Activated CD8-positive, alpha-beta T cell treated with anti-CD3 and anti-CD28 coated beads for 36 hours (primary cell): ENCODE results near the gene ATAD5. TPM values are rescaled to one million over a fixed set of nuclear protein-coding genes. Genes with fewer than 3 reads are reported as not detected.

Experiments
- ATAC-seq: fragments of 200-7000 bp; cut with Tn5 transposase; one replicate; pipeline ENCODE4 v1.10.0; 2021; ENCODE audit warnings: mild to moderate bottlenecking, moderate library complexity
- CTCF ChIA-PET: fragments of 350-600 bp; sonication (Branson Sonifier 250); formaldehyde crosslinking; loops from one replicate; lab custom pipeline; 2021; ENCODE audit warnings: antibody characterized with exemption; lab: Charles Lee
- POLR2A ChIA-PET: fragments of 350-600 bp; sonication (Branson Sonifier 250); formaldehyde crosslinking; loops from one replicate; lab custom pipeline; 2021; ENCODE audit warnings: antibody characterized with exemption; lab: Charles Lee
- DNase-seq: peaks from one replicate; pipeline ENCODE4 v3.0.0-alpha.2; 2020
- H3K27ac Mint-ChIP-seq: one replicate; pipeline ENCODE4 v1.8.0; 2021; ENCODE audit warnings: mild to moderate bottlenecking, mixed read lengths
- H3K27me3 Mint-ChIP-seq: one replicate; pipeline ENCODE4 v1.8.0; 2021; ENCODE audit warnings: mixed read lengths
- H3K36me3 Mint-ChIP-seq: one replicate; pipeline ENCODE4 v1.8.0; 2021; ENCODE audit warnings: low read depth, mixed read lengths
- H3K4me1 Mint-ChIP-seq: one replicate; pipeline ENCODE4 v1.8.0; 2021; ENCODE audit warnings: low read depth, mixed read lengths
- H3K4me3 Mint-ChIP-seq: one replicate; pipeline ENCODE4 v1.8.0; 2021; ENCODE audit warnings: mild to moderate bottlenecking, moderate library complexity, mixed read lengths
- H3K9me3 Mint-ChIP-seq: one replicate; pipeline ENCODE4 v1.8.0; 2021; ENCODE audit warnings: mixed read lengths
- CTCF ChIP-seq: fragments of 200-600 bp; IDR thresholded peaks from one replicate; pipeline ENCODE4 v1.8.0; 2022; ENCODE audit warnings: antibody characterized with exemption, mild to moderate bottlenecking
- intact Hi-C: fragments of 100-400 bp; cut with micrococcal nuclease; formaldehyde crosslinking; loops from one replicate; pipeline ENCODE4 v1.10.0; 2022
- total RNA-seq, 2 experiments: library from RNA; stranded (reverse); gene quantifications; one replicate each; pipeline ENCODE4 v1.2.3, GENCODE V29; 2021

The ATAD5 gene
- total RNA-seq, 2 experiments from 2014 or later, result 34.5 to 35.0 TPM

- DNase-seq, result no peak
- POLR2A ChIA-PET, result no interaction called here
These were observed 26.9 kb downstream of the ATAD5 start for GRCh38 chr17:30858556-30859250.

GRCh38 chr17:30864636-30865035 is 32.9 kb downstream of the ATAD5 start:
- DNase-seq (no peak), ATAC-seq (no peak)
- TF ChIP-seq CTCF, result no peak
- H3K36me3 Mint-ChIP-seq, result peaks cover 32% of the 10 kb centered on the region
- H3K27ac Mint-ChIP-seq, result no peak overlapping the region
- H3K9me3 Mint-ChIP-seq, result no peaks in the 10 kb centered on the region
- ChIA-PET CTCF (no interaction called here), POLR2A (interaction anchor here (0.7 kb wide), 1 partner anchor 455 kb away, joined by 3 read pairs; no protein-coding TSS in a partner anchor)
- no peaks in the 10 kb centered on the region for H3K4me1 Mint-ChIP-seq
- intact Hi-C loops, result no loop called here
- no peaks in the 10 kb centered on the region for H3K27me3 Mint-ChIP-seq
- H3K4me3 Mint-ChIP-seq, result no peak overlapping the region

More at GRCh38 chr17:30858556-30859250, 26.9 kb downstream of the ATAD5 start:
- H3K27me3 Mint-ChIP-seq, result no peaks in the 10 kb centered on the region
- no peak for TF ChIP-seq CTCF
- CTCF ChIA-PET, result no interaction called here
- H3K4me1 Mint-ChIP-seq, result no peaks in the 10 kb centered on the region
- no peak overlapping the region for H3K27ac Mint-ChIP-seq
- no peak overlapping the region for H3K4me3 Mint-ChIP-seq
- no peak for ATAC-seq
- intact Hi-C loops, result no loop called here
- H3K9me3 Mint-ChIP-seq, result no peaks in the 10 kb centered on the region
- H3K36me3 Mint-ChIP-seq, result peaks cover 32% of the 10 kb centered on the region

GRCh38 chr17:30869005-30869404 is 37.2 kb downstream of the ATAD5 start:
- no peak overlapping the region for H3K4me3 Mint-ChIP-seq
- intact Hi-C loops, result no loop called here
- no peaks in the 10 kb centered on the region for H3K4me1 Mint-ChIP-seq
- peaks cover 38% of the 10 kb centered on the region for H3K36me3 Mint-ChIP-seq
- no peak overlapping the region for H3K27ac Mint-ChIP-seq
- ATAC-seq (no peak), DNase-seq (no peak)
- no peaks in the 10 kb centered on the region for H3K27me3 Mint-ChIP-seq
- TF ChIP-seq CTCF, result no peak
- ChIA-PET CTCF (no interaction called here), POLR2A (interaction anchor here (1.5 kb wide), 1 partner anchor 25 kb away, joined by 3 read pairs; no protein-coding TSS in a partner anchor)
- H3K9me3 Mint-ChIP-seq, result no peaks in the 10 kb centered on the region

- no peak for DNase-seq
- ATAC-seq, result no peak
- TF ChIP-seq CTCF, result no peak
- Mint-ChIP-seq H3K36me3 (peaks cover 14% of the 10 kb centered on the region), H3K4me3 (no peak overlapping the region), H3K4me1 (no peaks in the 10 kb centered on the region), H3K27me3 (no peaks in the 10 kb centered on the region), H3K9me3 (no peaks in the 10 kb centered on the region), H3K27ac (no peak overlapping the region)
- ChIA-PET POLR2A (interaction anchor here (1.2 kb wide), 1 partner anchor 54 kb away, joined by 4 read pairs; the partner anchor contains the start of gene ATAD5), CTCF (no interaction called here)
- intact Hi-C loops, result no loop called here
These were observed 54.4 kb downstream of the ATAD5 start for GRCh38 chr17:30886187-30886586.

- POLR2A ChIA-PET, result interaction anchor here (0.6 to 1.1 kb wide), 3 partner anchors 12 to 635 kb away, joined by 3 read pairs; no protein-coding TSS in a partner anchor
These were observed 62.5 kb downstream of the ATAD5 start for GRCh38 chr17:30894236-30894635.

More at GRCh38 chr17:30894236-30894635, 62.5 kb downstream of the ATAD5 start:
- no peak for DNase-seq
- Mint-ChIP-seq H3K4me1 (peaks cover 3% of the 10 kb centered on the region), H3K27me3 (no peaks in the 10 kb centered on the region), H3K9me3 (no peaks in the 10 kb centered on the region), H3K27ac (no peak overlapping the region), H3K4me3 (no peak overlapping the region), H3K36me3 (peaks cover 20% of the 10 kb centered on the region)
- ATAC-seq, result no peak
- no peak for TF ChIP-seq CTCF
- CTCF ChIA-PET, result no interaction called here
- intact Hi-C loops, result no loop called here
